ENCODE data around the gene MICAL3. TPM values are rescaled to one million over a fixed set of nuclear protein-coding genes. Genes with fewer than 3 reads are reported as not detected.
"Not testable (repeated sequence)": the region's sequence is repeated elsewhere in the genome, so short reads cannot be mapped to it uniquely, and the experiment has no call there.

Gene MICAL3
- total RNA-seq, 2 experiments from 2014 or later, result 21.9 to 22.5 TPM

DNA sequence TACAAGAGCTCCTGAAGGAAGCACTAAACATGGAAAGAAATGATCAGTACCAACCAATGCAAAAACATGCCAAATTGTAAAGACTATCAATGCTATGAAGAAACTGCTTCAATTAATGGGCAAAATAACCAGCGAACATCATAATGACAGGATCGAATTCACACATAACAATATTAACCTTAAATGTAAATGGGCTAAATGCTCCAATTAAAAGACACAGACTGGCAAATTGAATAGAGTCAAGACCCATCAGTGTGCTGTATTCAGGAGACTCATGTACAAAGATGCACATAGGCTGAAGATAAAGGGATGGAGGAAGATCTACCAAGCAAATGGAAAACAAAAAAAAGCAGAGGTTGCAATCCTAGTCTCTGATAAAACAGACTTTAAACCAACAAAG is 91.9 kb downstream of the MICAL3 start:
- CTCF ChIA-PET, result interaction anchor here (0.7 kb wide), 1 partner anchor 19 kb away, joined by 3 read pairs; no protein-coding TSS in a partner anchor

DNA sequence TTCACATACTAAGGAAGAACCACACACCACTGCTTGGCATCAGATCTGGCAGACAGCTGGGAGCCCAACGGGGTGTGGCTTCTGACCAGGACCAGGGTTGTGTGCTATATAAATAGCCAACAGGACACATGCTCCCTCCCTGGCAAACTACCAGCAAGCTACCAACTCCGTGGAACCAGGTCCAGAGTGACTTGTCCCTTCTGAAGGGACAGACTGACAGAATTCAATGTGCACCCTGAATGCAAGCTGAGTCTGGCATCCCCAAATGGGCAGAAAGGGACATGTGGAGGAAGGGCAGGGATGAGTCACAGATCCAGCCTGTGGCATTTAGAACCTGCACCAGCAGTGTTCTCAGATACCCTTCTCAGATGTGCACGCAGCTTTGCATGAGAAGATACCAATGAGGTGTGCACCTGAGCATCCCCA is 92.9 kb downstream of the MICAL3 start:
- Mint-ChIP-seq H3K27ac (no peak overlapping the region), H3K27me3 (no peaks in the 10 kb centered on the region), H3K4me3 (no peak overlapping the region), H3K36me3 (ENCODE audit: low read depth) (no peaks in the 10 kb centered on the region), H3K4me1 (peaks cover 9% of the 10 kb centered on the region), H3K9me3 (ENCODE audit: low read depth) (no peaks in the 10 kb centered on the region)
- CTCF ChIA-PET, result no interaction called here
- POLR2A ChIA-PET, result no interaction called here
- DNase-seq (no peak), ATAC-seq (no peak)
- intact Hi-C loops (cut with DNase I, micrococcal nuclease), result no loop called here

More for the DNA sequence above, 91.9 kb downstream of the MICAL3 start:
- H3K4me3 Mint-ChIP-seq; H3K36me3 Mint-ChIP-seq (ENCODE audit: low read depth); H3K4me1 Mint-ChIP-seq; H3K27ac Mint-ChIP-seq; ATAC-seq; H3K27me3 Mint-ChIP-seq; POLR2A ChIA-PET; H3K9me3 Mint-ChIP-seq (ENCODE audit: low read depth); intact Hi-C loops (cut with DNase I, micrococcal nuclease); DNase-seq: not testable (repeated sequence)

DNA sequence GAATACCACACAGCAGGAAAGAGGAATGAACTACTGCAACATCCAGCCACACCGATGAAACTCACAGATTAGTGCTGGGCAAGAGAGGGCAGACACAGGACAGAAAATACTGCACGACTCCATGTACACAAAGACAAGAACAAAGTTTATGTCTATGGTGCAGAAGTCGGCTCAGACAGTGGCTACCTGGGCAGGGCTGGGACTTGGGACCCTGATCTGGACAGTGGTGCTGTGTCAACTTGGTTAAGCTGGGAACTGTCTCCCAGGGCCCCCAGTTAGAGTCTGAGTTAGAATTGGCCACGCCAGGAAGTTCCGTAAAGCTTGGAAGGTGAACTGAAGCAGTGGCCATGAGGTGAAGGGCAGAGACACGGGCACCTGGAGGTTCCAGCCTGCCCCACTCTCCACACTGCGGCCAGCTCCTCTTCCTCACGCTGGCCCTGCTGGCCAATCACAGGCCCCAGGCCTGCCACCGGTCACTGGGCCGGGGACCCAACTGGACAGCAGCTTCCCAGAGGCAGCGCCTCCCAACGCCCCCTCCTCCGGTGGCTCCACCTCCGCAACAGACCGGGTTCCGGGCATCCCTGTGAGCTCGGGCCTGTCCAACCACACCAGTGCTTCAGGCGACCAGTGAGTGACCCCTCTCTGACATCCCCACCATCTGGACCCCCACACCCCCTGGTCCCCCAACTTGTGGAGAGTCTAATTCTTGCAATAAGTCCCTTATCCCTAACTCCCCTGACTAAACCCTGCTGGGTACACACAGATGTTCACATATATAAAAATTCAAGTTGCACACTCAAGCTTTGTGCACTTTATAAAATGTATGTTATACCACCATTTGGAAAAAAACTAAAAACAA is 93.7 kb downstream of the MICAL3 start:
- peaks cover 9% of the 10 kb centered on the region for H3K4me1 Mint-ChIP-seq
- H3K36me3 Mint-ChIP-seq (ENCODE audit: low read depth), result no peaks in the 10 kb centered on the region
- H3K27ac Mint-ChIP-seq, result no peak overlapping the region
- DNase-seq (no peak), ATAC-seq (no peak)
- no peak overlapping the region for H3K4me3 Mint-ChIP-seq
- no peaks in the 10 kb centered on the region for H3K9me3 Mint-ChIP-seq (ENCODE audit: low read depth)
- POLR2A ChIA-PET, result no interaction called here
- CTCF ChIA-PET, result no interaction called here
- H3K27me3 Mint-ChIP-seq, result no peaks in the 10 kb centered on the region
- intact Hi-C loops (cut with DNase I, micrococcal nuclease), result no loop called here

DNA sequence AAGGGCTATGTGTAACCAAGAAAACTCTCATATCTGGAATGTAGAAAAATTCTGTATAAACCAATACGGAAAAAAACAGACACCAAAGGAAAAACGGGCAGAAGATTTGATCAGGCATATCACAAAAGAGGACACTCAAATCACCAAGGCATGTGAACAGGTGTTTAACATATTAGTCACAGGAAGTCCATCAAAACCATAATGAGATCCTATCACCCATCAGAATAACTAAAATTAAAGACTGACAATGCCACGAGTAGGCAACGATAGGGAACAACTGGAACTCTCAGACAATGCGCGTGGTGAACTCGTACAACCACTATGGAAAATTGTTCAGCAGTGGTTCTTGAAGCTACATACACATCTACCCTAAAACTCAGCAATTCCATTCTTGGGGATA is 94.5 kb downstream of the MICAL3 start:
- intact Hi-C loops (cut with DNase I, micrococcal nuclease), result no loop called here
- ATAC-seq, result no peak
- H3K4me1 Mint-ChIP-seq, result peaks cover 9% of the 10 kb centered on the region

DNA sequence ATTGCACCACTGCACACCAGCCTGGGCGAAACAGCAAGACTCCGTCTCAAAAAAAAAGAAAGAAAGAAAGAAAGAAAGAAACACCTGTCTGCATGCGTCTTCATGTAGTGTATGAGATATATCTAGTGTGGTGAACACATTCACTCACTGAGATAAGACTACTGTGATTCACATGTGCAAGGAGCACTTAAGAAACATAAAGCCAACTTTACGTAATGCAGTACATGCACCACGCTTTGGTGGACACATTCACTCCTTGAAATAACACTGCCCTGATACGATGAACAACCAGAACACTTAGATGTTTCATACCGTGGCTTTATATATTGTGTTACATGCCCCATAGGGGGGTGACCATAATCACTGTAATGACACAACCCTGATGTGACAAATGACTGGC is 96.0 kb downstream of the MICAL3 start:
- POLR2A ChIA-PET, result no interaction called here
- CTCF ChIA-PET, result no interaction called here
- no peaks in the 10 kb centered on the region for H3K36me3 Mint-ChIP-seq (ENCODE audit: low read depth)
- no peak overlapping the region for H3K27ac Mint-ChIP-seq
- no peaks in the 10 kb centered on the region for H3K27me3 Mint-ChIP-seq
- H3K9me3 Mint-ChIP-seq (ENCODE audit: low read depth), result no peaks in the 10 kb centered on the region
- DNase-seq (no peak), ATAC-seq (no peak)
- no peak overlapping the region for H3K4me3 Mint-ChIP-seq
- peaks cover 5% of the 10 kb centered on the region for H3K4me1 Mint-ChIP-seq
- intact Hi-C loops (cut with DNase I, micrococcal nuclease), result no loop called here

More for the DNA sequence above, 94.5 kb downstream of the MICAL3 start:
- no peak overlapping the region for H3K4me3 Mint-ChIP-seq
- DNase-seq, result no peak
- H3K27ac Mint-ChIP-seq, result no peak overlapping the region
- H3K36me3 Mint-ChIP-seq (ENCODE audit: low read depth), result no peaks in the 10 kb centered on the region
- ChIA-PET CTCF (no interaction called here), POLR2A (no interaction called here)
- no peaks in the 10 kb centered on the region for H3K27me3 Mint-ChIP-seq
- no peaks in the 10 kb centered on the region for H3K9me3 Mint-ChIP-seq (ENCODE audit: low read depth)

DNA sequence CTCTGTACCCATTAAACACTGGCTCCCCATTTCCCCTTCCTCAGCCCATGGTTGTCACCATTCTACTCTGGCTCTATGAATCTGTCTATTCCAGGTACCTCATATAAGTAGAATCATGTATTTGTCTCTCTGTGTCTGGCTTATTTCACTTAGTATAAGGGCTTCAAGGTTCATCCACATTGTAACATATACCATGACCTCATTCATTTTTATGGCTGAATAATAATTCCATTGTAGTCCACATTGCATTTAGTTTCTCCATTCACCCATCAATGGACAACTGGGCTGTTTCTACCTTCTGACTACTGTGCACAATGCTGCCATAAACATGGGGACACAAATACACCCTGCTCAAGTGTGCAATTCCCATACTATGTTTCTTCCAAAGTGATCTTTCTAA is 97.3 kb downstream of the MICAL3 start:
- DNase-seq, result no peak
- no peak overlapping the region for H3K4me3 Mint-ChIP-seq
- no peaks in the 10 kb centered on the region for H3K4me1 Mint-ChIP-seq
- H3K27me3 Mint-ChIP-seq, result no peaks in the 10 kb centered on the region
- ATAC-seq, result no peak
- H3K36me3 Mint-ChIP-seq (ENCODE audit: low read depth), result no peaks in the 10 kb centered on the region
- intact Hi-C loops (cut with DNase I, micrococcal nuclease), result no loop called here
- no peaks in the 10 kb centered on the region for H3K9me3 Mint-ChIP-seq (ENCODE audit: low read depth)
- ChIA-PET POLR2A (no interaction called here), CTCF (no interaction called here)
- H3K27ac Mint-ChIP-seq, result no peak overlapping the region

DNA sequence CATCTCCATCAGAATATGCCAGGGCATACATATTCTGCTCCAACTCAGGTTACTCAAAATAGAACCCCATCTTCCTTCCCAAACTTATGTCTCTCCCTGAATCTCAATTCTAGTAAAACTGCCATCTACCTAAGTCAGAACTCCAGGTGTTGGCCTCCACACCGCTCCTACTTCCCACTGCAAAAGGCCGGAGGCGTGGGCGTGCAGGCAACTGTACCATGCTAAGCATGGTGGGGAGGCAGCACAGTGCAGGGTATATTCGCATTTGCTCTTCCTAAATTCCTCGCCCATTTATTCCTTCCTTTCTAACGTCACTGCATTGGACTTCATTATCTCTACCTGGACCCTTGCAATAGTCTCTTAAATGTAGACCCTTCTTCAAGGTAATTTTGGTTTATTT is 97.8 kb downstream of the MICAL3 start:
- Mint-ChIP-seq H3K4me3 (no peak overlapping the region), H3K9me3 (ENCODE audit: low read depth) (no peaks in the 10 kb centered on the region), H3K27me3 (no peaks in the 10 kb centered on the region), H3K27ac (no peak overlapping the region), H3K36me3 (ENCODE audit: low read depth) (no peaks in the 10 kb centered on the region), H3K4me1 (no peaks in the 10 kb centered on the region)
- no peak for DNase-seq
- ChIA-PET POLR2A (no interaction called here), CTCF (no interaction called here)
- intact Hi-C loops (cut with DNase I, micrococcal nuclease), result no loop called here
- no peak for ATAC-seq

DNA sequence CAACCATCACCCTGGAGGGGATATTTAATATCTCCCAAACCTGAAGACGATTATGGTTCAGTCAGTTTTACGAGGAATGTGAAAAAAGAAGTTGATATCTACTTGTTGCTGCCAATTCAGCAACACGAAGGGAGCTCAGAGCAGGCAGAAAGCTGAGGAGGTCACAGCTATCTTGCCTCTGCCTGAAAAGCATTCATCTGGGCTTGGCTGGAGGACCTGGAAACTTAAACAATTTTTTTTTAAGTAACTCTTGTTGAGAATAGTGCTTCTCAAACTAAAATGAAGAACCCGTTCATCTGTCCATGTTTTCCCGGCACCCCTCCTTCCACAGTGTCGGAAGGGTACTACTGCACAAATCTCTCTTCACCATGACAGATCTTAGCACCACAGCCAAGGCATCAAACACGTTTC is 98.9 kb downstream of the MICAL3 start:
- Mint-ChIP-seq H3K4me3 (no peak overlapping the region), H3K27me3 (no peaks in the 10 kb centered on the region), H3K36me3 (ENCODE audit: low read depth) (no peaks in the 10 kb centered on the region), H3K4me1 (peaks cover 10% of the 10 kb centered on the region), H3K27ac (no peak overlapping the region), H3K9me3 (ENCODE audit: low read depth) (no peaks in the 10 kb centered on the region)
- ATAC-seq, result no peak
- ChIA-PET CTCF (no interaction called here), POLR2A (no interaction called here)
- intact Hi-C loops (cut with DNase I, micrococcal nuclease), result no loop called here
- DNase-seq, result no peak

DNA sequence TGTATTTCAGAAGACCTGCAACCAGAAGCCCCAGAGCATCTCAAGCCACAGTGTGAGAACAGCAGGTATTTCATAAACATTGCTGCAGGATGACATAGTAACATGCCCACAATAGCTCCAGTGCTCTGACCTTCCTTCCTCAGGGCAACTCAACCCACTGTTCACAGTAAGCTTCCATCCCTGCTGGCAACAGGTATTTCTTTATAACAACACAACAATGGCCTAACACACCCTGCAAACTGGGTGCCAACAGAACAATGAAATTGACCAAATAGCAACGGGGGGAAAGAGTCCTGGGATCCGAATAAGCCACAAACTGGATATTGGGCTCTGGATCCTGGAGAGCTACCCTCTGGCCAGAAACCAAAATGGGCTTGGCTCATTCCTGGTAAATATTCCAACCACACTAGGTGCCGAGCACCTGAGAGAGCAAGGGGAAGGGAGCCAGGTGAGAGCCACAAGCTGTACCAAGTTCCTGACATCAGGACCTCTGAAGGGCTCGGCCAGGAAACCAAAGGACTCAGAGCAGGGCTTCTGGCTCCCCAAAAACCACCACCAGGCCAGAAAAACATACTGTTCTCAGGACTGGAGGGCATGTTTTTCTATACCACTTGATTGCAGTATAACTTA is 99.5 kb downstream of the MICAL3 start:
- ChIA-PET POLR2A (no interaction called here), CTCF (no interaction called here)
- Mint-ChIP-seq H3K36me3 (ENCODE audit: low read depth) (no peaks in the 10 kb centered on the region), H3K4me1 (peaks cover 12% of the 10 kb centered on the region), H3K27me3 (no peaks in the 10 kb centered on the region), H3K27ac (no peak overlapping the region), H3K9me3 (ENCODE audit: low read depth) (no peaks in the 10 kb centered on the region), H3K4me3 (no peak overlapping the region)
- ATAC-seq (no peak), DNase-seq (no peak)
- intact Hi-C loops (cut with DNase I, micrococcal nuclease), result no loop called here

DNA sequence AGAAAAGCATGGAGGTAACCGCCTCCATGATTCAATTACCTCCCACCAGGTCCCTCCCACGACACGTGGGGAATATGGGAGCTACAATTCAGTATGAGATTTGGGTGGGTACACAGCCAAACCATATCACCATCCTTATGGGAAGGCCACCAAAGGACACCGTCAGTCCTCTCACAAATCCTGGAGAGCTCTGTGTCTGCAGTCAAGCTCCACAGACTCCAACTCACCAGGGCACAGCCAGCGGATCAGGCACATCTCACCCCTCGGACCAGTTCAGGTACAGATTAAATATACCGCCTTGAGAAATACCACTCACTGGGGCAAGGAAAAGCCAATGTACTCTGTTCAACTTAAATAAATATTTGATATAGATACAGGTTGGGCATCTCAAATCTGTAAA is 100.3 kb downstream of the MICAL3 start:
- POLR2A ChIA-PET, result no interaction called here
- no peaks in the 10 kb centered on the region for H3K27me3 Mint-ChIP-seq
- peaks cover 12% of the 10 kb centered on the region for H3K4me1 Mint-ChIP-seq
- no peak overlapping the region for H3K27ac Mint-ChIP-seq
- ATAC-seq (no peak), DNase-seq (no peak)
- H3K36me3 Mint-ChIP-seq (ENCODE audit: low read depth), result no peaks in the 10 kb centered on the region
- CTCF ChIA-PET, result no interaction called here
- H3K9me3 Mint-ChIP-seq (ENCODE audit: low read depth), result no peaks in the 10 kb centered on the region
- H3K4me3 Mint-ChIP-seq, result no peak overlapping the region
- intact Hi-C loops (cut with DNase I, micrococcal nuclease), result no loop called here

DNA sequence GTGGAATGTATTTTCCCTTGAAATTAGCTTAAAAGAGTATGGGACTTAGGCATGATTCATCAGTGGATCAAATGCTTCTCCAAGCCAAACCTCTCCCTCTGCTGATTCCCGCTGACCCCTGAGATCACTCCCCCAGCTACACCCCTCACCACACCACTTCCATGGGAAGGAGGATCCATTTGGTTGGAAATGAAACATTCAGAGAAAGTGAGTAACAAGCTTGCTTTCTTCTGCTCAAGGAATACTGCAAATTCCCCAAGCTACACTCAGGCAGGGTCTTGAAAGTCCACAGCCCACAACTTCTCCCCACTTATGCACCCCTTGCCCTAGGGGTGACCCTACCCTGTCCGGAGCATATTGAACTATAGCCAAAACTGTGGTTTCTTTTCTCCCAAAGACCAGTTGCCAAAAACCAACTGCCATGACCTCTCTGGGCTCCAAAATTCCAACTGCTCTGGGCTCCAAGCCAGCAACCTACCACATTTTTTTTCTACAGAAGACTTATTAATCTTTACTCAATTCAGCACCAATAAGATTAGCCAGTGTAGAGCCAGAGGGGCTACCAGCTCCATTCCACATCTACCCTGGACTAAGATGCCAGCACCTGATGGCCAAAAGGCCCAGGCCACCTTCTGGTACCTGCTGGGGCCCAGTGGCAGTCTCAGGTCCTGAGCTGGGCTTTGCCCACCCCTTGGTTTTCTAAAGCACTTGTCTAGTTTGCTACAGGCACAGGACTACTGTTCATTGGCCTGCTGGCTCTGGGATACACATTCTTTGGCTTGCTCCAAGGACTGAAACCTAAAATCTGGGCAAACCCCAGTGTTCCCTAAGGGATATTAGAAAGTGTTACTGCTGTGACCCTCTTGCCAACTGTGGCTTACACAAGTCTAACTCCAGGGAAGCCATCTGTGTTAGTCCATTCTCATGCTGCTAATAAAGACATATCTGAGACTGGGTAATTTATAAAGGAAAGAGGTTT is 101.1 kb downstream of the MICAL3 start:
- H3K27me3 Mint-ChIP-seq, result no peaks in the 10 kb centered on the region
- no peak overlapping the region for H3K27ac Mint-ChIP-seq
- H3K4me3 Mint-ChIP-seq, result no peak overlapping the region
- ATAC-seq, result no peak
- H3K4me1 Mint-ChIP-seq, result peaks cover 12% of the 10 kb centered on the region
- intact Hi-C loops (cut with DNase I, micrococcal nuclease), result no loop called here
- no peaks in the 10 kb centered on the region for H3K36me3 Mint-ChIP-seq (ENCODE audit: low read depth)
- H3K9me3 Mint-ChIP-seq (ENCODE audit: low read depth), result no peaks in the 10 kb centered on the region
- no peak for DNase-seq
- ChIA-PET CTCF (interaction anchor here (0.5 kb wide), 1 partner anchor 57 kb away, joined by 3 read pairs; no protein-coding TSS in a partner anchor), POLR2A (no interaction called here)
